Vagina (tissue), 2 donors: ENCODE data around the gene PTPRM.

Experiments used
- POLR2A ChIP-seq, 2 donors: fragments of 450-650 bp; IDR thresholded peaks; one replicate each; pipeline ENCODE4 v1.6.1; 2017; ENCODE audit warnings: antibody characterized with exemption in 2 of 2, mild to moderate bottlenecking in 2 of 2, moderate library complexity in 2 of 2
- TF ChIP-seq, protein P1 (sequence below), 3 experiments: fragments of 450-650 bp in 2 of 3; fragments of 200-600 bp in 1 of 3; sonication (generic) in 1 of 3; IDR thresholded peaks; one replicate each; pipeline ENCODE4 v1.5.1; 2017 to 2019; ENCODE audit warnings: antibody characterized with exemption in 3 of 3, mild to moderate bottlenecking in 2 of 3, moderate library complexity in 2 of 3

DNA sequence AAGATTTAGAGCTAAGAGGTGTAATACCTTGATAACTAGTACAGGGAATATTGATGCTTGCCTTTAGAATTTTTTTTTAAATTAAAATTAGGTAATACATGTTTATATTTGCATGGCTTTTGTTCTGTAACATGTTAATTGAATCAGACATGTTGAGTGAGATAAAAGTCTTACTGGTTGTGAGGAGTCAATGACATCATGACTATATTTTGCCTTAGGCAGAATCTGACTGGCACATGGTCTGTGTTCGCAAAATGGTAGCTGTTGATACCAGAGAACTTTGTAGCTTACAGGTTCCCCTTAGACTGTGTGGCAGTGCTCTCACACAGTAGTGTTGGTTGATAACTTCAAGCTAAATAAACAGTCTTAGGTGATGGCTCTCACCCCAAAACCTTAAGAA, 199.7 kb downstream of the PTPRM start:
- TF ChIP-seq, protein P1, sequence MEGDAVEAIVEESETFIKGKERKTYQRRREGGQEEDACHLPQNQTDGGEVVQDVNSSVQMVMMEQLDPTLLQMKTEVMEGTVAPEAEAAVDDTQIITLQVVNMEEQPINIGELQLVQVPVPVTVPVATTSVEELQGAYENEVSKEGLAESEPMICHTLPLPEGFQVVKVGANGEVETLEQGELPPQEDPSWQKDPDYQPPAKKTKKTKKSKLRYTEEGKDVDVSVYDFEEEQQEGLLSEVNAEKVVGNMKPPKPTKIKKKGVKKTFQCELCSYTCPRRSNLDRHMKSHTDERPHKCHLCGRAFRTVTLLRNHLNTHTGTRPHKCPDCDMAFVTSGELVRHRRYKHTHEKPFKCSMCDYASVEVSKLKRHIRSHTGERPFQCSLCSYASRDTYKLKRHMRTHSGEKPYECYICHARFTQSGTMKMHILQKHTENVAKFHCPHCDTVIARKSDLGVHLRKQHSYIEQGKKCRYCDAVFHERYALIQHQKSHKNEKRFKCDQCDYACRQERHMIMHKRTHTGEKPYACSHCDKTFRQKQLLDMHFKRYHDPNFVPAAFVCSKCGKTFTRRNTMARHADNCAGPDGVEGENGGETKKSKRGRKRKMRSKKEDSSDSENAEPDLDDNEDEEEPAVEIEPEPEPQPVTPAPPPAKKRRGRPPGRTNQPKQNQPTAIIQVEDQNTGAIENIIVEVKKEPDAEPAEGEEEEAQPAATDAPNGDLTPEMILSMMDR (IDR thresholded peaks at IDR 0.05): no peak
- TF ChIP-seq POLR2A (IDR thresholded peaks at IDR 0.05): no peak
